Lower leg skin (tissue), 3 donors: ENCODE measurements around the gene PPP4R1.

Experiments used
- POLR2A ChIP-seq, 2 donors: fragments of 450-650 bp; IDR thresholded peaks; one replicate each; pipeline ENCODE4 v1.6.1; 2016 to 2017; ENCODE audit warnings: antibody characterized with exemption in 2 of 2, mild to moderate bottlenecking in 1 of 2, moderate library complexity in 1 of 2
- TF ChIP-seq, protein P1 (sequence below), 3 donors: fragments of 450-650 bp; IDR thresholded peaks; one replicate each; pipeline ENCODE4 v1.5.1; 2016; ENCODE audit warnings: antibody characterized with exemption in 3 of 3, mild to moderate bottlenecking in 3 of 3, moderate library complexity in 2 of 3

DNA sequence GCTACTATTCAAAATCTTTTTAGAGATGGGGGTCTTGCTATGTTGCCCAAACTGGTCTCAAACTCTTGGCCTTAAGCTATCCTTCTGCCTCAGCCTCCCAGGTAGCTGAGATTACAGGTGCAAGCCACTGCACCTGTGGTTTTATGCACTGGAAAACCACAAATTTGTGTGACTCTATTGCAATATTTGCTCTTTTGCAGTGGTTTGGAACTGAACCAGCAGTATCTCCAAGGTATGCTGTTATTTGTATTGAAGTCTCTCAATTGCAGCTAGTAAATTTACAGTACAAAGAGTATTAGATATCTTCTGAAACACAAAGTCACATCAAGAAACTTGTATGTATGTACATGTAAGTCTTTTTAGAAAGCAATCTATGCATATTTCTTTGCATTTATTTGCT, 46.2 kb downstream of the PPP4R1 start:
- TF ChIP-seq, protein P1, sequence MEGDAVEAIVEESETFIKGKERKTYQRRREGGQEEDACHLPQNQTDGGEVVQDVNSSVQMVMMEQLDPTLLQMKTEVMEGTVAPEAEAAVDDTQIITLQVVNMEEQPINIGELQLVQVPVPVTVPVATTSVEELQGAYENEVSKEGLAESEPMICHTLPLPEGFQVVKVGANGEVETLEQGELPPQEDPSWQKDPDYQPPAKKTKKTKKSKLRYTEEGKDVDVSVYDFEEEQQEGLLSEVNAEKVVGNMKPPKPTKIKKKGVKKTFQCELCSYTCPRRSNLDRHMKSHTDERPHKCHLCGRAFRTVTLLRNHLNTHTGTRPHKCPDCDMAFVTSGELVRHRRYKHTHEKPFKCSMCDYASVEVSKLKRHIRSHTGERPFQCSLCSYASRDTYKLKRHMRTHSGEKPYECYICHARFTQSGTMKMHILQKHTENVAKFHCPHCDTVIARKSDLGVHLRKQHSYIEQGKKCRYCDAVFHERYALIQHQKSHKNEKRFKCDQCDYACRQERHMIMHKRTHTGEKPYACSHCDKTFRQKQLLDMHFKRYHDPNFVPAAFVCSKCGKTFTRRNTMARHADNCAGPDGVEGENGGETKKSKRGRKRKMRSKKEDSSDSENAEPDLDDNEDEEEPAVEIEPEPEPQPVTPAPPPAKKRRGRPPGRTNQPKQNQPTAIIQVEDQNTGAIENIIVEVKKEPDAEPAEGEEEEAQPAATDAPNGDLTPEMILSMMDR (IDR thresholded peaks at IDR 0.05) = no peak
- no peak for TF ChIP-seq POLR2A (IDR thresholded peaks at IDR 0.05)
